Stimulated activated CD4-positive, alpha-beta T cell treated with anti-CD3 and anti-CD28 coated beads, Interleukin-2, amount 100 ng/mL, for 48 hours (primary cell): ENCODE results near the gene ANXA4.
"Not testable (repeated sequence)": the region's sequence is repeated elsewhere in the genome, so short reads cannot be mapped to it uniquely, and the experiment has no call there.

Experiments
- DNase-seq, 2 donors: peaks; one replicate each; pipeline ENCODE4 v3.0.0-alpha.2; 2020

ANXA4 gene

GRCh38 chr2:69780921-69781320, 39.0 kb downstream of the ANXA4 start:
- DNase-seq: no peak

- DNase-seq: no peak
Measured at GRCh38 chr2:69781321-69782248, 39.7 kb downstream of the ANXA4 start.

DNA sequence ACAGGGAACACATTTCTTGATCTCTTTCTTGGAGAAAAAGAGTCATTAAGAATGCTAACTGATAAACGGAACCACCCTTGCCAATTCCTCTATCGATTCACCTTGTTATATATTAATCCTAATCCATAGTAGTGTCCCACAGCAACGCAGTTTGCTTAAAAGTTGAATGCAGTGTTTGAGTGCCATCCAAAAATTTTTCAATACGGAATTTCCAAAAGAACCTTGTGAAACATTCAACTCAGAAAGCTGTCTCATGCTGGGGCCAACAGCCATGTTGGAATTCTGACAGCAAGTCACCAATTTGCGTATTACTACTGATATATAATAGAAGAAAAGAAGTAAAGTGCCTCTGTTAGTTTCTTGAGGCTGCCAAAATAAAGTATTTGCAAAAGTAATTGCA, 42.3 kb downstream of the ANXA4 start:
- DNase-seq: no peak

GRCh38 chr2:69785358-69785757, 43.4 kb downstream of the ANXA4 start:
- no peak for DNase-seq

DNA sequence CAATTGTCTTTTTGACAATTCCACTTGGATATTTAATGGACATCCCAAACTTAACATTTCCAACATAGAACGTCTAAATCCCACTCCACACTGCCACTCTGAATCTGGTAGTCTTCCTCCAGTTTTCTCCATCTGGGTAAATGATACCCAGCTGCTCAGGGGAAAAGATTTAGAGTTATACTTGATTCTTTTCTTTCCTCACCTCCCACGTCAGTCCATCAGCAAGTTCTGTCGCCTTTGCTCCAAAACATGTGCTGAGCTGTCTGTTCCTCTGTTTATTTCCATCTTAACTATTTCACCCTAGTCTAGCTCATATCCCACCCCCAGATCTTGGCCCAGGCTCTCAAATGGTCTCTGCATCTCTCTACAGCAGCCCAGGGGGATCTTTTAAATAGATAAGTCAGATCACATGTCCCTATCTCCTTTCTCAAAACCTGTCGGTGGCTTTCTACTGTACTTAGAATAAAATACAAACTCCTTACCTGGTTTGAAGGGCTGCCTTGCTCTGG, 44.2 kb downstream of the ANXA4 start:
- DNase-seq: no peak

DNA sequence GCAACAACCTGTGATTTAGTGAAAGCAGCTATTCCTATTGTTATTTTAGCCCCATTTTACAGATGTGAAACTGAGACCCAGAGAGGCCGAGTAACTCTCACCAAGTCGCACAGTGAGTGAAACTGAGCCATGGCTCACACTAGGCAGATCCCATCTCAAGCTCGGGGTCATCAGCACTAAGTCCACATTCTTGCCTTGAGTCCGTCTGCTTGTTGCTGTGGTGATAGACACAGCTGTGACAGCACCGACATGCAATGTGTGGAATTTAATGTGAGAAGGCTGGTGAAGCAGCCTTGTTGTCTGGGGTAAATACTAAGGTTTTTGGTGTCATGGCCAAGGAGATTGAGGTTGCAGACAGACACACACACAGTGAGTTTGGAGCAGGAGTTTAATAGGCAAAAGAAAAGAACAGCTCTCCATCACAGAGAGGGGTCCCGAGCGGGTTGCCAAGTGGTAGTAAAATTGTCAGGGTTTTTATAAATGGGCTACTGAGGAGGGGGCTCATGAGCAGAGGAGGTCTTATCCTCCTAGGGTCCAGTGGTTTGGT, 47.3 kb downstream of the ANXA4 start:
- no peak for DNase-seq

DNA sequence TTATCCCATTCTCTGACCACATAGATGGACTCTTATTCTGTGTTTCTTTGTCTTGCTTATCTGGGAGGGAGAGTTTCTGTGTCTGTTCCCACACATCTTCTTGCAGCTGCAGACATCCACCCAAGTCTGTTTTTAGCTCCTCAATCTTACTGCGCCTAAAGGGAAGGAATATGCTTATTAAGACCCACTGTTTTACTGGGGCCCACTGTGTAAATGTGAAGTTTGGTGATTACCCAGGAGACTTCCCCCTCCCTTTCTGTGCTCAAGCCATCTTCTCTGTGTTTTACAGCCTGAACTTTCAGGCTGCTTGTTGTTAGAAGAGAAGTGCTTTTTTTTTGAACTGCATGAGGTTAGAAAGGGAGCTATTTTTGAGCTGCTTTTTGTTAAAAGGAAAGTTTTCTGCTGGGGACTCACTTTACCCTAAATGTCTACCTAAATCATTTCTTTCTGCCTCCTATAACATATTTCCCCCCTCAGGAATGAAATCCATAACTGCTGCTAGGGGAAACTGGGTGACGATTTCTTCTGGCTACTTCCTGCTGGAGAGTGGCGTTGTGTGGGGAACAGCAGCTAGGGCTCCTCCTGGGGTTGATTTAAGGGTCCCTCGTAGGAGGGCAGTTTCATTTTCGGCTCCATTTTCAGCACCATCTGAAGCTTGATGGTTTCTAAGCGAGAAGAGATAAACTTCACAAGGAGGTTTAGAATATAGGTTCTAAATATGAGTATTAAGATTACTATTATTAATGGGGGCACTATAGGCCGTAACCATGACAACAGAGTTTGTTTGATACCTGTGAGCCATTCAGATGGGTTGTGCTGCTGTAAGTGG, 48.1 kb downstream of the ANXA4 start:
- no peak for DNase-seq

DNA sequence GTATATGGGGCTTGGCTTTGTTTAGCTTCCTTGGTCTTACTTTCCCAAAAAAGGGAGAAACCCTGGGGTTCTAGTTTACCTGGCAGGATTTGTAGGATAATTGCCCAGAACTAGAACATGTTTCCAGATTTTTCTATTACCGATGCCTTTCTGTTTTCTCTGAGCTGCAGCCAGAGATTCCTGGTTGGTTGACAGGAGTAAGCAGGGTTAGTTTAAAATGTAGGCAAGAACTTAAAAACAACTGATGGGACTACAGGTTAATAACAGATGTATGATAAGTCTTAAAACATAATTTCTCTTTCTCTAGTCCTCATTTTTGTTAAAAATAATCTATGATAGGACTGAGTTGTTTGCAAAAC, 48.6 kb downstream of the ANXA4 start:
- DNase-seq: no peak

DNA sequence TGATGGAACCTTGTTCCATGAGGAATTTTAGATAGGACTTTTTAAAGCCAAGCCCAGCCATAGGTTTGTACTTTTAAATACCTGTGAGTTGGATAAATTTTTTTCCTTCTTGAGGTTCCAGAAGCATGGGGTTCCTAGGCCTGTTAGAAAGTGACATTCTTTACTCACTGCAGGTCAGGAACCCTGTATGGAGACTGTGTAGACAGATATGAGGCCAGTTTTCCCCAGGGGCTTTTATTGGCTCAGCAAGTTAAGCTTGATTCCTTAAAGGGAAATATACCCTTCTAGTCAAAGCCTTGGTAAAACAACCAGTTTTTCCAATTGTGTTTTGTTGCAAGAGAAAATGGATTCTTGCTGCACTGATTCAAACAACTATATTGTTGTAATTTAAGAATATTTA, 49.1 kb downstream of the ANXA4 start:
- no peak for DNase-seq

DNA sequence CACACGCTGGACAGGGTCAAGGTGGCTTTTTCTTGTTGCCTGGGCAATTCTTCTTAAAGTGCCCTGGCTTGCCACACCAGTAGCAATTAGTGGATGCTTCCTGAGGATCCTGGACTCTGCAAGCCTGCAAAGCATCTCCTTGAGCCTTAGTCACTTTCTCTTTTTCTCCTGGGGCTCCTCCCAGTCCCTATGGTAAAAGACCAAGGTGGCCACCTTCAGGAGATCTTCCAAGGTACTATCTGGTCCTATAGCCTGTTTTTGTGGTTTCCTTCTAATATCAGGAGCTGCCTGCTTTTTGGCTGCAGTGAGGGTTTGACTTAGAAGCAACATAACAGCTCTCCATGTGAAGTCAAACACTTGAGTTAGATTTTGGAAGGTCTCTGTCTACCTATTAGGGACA, 54.2 kb downstream of the ANXA4 start:
- DNase-seq: no peak

- DNase-seq: no peak
Measured at GRCh38 chr2:69797235-69797634, 55.3 kb downstream of the ANXA4 start.

DNA sequence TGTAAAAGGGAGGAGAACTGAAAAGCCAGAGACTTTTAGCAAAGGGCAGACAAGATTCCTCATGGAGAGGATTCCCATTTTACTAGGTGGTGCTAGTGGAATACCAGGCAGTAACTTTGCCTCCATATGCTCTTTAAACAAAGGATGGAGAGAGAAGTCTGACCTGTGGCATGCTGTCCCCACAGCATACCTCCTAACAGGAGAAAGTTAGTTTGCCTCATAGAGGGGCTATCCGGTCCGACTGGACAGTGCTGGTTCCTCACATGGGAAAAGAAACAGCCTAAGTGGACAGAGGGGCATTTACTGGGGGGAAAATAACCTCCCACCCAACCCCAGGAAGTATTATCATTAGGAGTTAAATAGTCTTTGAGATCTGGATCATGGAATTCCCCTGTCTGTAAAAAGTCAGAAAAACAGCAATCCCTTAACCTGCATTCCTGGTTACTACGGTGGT, 55.9 kb downstream of the ANXA4 start:
- DNase-seq: no peak

DNA sequence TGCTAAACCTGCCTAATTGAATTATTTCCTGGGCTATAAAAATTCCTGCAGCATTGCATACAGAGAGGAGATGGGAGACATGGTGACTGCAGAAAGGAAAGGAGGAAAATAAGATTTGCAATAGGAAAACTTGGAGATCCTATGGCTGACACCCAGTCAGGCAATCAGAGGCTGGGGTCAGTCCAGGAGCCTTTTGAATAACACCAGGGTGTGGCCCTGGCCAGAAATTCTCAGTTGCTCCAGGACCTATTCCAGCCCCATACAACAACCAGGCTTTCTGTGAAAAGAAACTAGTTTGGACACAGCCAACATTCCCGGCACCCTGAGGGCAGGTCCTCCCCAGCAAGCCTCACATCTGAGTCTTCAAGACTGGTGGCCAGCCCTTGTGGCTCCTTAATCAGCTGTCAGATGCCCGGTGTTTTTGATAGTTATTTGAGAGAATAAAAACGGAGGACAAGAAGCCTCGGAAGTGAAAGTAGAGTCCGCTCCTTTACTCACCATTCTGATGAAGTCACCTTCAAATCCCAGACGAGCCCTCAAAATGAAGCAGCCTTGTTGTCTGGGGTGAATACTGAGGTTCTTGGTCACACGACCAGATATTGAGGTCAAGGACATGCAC, 56.5 kb downstream of the ANXA4 start:
- DNase-seq: no peak

DNA sequence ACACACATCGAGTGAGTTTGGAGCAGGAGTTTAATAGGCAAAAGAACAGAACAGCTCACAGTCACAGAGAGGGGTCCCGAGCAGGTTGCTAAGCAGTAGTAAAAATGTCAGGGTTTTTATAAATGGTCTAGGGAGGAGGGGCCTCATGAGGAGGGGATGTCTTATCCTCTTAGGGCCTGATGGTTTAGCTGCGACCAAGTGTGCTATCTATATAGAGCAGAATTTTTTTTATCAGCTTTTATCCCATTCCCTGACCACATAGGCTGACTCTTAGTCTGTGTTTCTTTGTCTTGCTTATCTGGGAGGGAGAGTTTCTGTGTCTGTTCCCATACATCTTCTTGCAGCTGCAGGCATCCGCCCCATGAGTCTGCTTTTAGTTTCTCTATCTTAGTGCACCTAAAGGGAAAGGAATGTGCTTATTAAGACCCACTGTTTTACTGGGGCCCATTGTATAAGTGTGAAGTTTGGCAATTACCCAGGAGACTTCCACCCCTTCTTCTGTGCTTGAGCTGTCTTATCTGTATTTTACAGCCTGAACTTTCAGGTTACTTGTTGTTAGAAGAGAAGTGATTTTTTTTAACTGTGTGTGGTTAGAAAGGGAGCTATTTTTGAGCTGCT, 57.1 kb downstream of the ANXA4 start:
- DNase-seq: no peak

GRCh38 chr2:69801745-69802290, 59.9 kb downstream of the ANXA4 start:
- DNase-seq: no peak

GRCh38 chr2:69802781-69803367, 60.9 kb downstream of the ANXA4 start:
- not testable (repeated sequence) for DNase-seq

DNA sequence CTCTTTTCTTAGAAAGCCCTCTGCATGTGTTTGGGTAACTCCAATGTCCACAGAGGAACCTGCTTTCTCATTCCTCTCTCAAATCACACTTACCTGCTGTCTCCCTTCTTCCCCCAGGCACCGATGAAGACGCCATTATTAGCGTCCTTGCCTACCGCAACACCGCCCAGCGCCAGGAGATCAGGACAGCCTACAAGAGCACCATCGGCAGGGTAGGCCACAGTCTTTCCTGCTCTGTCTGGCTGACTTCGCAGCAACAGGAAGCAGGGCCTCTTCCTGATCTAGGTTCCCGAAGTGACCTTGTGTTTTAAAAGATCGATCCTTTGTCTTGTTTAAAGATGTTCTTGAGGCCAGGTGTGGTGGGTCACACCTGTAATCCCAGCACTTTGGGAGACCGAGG, 62.5 kb downstream of the ANXA4 start:
- DNase-seq: no peak

DNA sequence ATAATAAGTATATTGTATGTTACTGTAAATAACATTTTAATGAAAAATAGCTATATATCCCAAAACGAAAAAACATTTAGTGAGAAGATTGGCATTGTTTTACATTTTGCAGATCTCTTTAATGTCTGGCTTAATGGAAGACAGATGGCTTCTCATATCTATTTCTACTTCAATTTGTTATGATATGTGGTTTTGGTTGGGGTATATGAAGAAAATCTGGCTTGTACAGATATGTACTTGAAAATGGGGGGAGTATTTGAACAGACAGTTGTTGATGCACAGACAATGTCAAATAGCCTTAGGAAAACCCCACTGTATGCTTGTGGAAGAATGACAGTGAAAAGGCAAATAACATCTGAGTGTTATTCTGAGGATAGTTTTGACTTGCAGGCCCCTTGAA, 64.0 kb downstream of the ANXA4 start:
- no peak for DNase-seq

GRCh38 chr2:69807821-69808540, 66.0 kb downstream of the ANXA4 start:
- DNase-seq: no peak

DNA sequence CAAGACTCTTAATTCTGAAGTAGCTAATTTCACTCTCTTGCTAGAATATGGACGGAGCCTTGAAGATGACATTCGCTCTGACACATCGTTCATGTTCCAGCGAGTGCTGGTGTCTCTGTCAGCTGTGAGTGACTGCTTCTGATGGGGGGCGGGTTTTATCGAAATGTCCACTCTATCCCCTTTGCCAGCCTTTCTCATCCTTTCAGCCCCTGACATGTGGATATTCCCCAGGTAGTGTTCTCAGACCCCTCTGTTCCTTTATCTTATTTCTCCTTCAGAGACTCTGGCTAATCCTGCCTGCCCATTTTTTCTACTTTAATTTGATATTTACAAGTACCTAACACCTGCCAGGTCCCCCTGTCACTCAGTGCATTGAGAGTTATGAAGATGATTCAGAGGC, 68.6 kb downstream of the ANXA4 start:
- no peak for DNase-seq

DNA sequence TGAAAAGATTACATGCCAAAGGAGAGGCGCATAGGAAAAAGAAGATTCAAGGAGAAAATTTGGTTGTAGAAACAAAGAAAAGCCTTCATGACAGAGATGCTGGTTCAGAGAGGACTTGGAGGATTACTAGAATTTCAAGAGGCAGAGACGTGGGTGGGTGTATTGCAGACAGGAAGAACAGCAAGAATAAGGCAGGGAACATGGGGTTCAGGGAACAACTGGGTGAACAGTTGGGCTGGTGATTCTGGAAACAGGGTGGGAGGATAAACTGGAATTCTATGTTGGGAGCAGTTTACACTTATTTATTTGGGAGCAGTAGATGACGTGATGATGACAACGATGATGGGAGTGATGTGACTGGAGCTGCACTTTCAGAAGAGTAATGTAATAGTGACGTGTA, 69.1 kb downstream of the ANXA4 start:
- no peak for DNase-seq
